ENCODE results near the gene GPD1. TPM values are rescaled to one million over a fixed set of nuclear protein-coding genes. Genes with fewer than 3 reads are reported as not detected.
A peak's percentile ranks its signal among the peaks of the same experiment; 100 is the strongest.
"Not testable (repeated sequence)": the region's sequence is repeated elsewhere in the genome, so short reads cannot be mapped to it uniquely, and the experiment has no call there.

Gene GPD1
- total RNA-seq, 2 experiments from 2014 or later, result 0.41 to 0.47 TPM

- intact Hi-C loops (cut with DNase I, micrococcal nuclease), result loop anchor here in 1 of 2 experiments (2.0 to 10.0 kb wide), 3 partner anchors 86 to 682 kb away; partner anchors contain the start of genes ATF1 and LIMA1
- H3K4me3 ChIP-seq (ENCODE audit: low read length), result no peak overlapping the region
- H3K9me3 Mint-ChIP-seq, result no peaks in the 10 kb centered on the region
- peak overlapping the region; percentile 68 for H3K27ac Mint-ChIP-seq
- peaks cover 36% of the 10 kb centered on the region for H3K4me1 Mint-ChIP-seq (ENCODE audit: low read depth)
- no peaks in the 10 kb centered on the region for H3K9me3 ChIP-seq (ENCODE audit: control insufficient read depth in 1 of 2, insufficient read depth in 1 of 2, low read length in 2 of 2)
- ChIA-PET POLR2A (interaction anchor here (0.7 to 1.1 kb wide), 2 partner anchors 24 to 29 kb away, joined by 3 to 4 read pairs; partner anchors contain the start of gene COX14), CTCF (interaction anchor here (0.6 to 4.5 kb wide), 3 partner anchors 27 to 74 kb away, joined by 3 to 83 read pairs (median 3); partner anchors contain the start of gene COX14)
- ATAC-seq (ENCODE audit: poor library complexity), result no peak
- peak overlapping the region; percentile 80 for H3K4me3 Mint-ChIP-seq
- H3K4me1 ChIP-seq (ENCODE audit: insufficient read depth, low read length), result peaks cover 21% of the 10 kb centered on the region
- no peak for TF ChIP-seq CTCF (IDR thresholded peaks at IDR 0.05)
- H3K36me3 ChIP-seq (ENCODE audit: insufficient read depth, low read length), result peaks cover 16% of the 10 kb centered on the region
- H3K27me3 ChIP-seq (ENCODE audit: control insufficient read depth in 1 of 2, insufficient read depth in 2 of 2, low read length in 2 of 2), result no peaks in the 10 kb centered on the region
- H3K27me3 Mint-ChIP-seq, result no peaks in the 10 kb centered on the region
- H3K36me3 Mint-ChIP-seq (ENCODE audit: low read depth), result peaks cover 29% of the 10 kb centered on the region
- H3K27ac ChIP-seq (ENCODE audit: low read depth in 1 of 2, low read length in 2 of 2), result peak overlapping the region in 1 of 2 donors; percentile 29
- DNase-seq, result no peak
Observed at GRCh38 chr12:50083301-50083700, 20.5 kb upstream of the GPD1 start.

GRCh38 chr12:50084409-50084774, 19.4 kb upstream of the GPD1 start:
- not testable (repeated sequence) for H3K9me3 Mint-ChIP-seq; H3K9me3 ChIP-seq (ENCODE audit: control insufficient read depth in 1 of 2, insufficient read depth in 1 of 2, low read length in 2 of 2); H3K27me3 Mint-ChIP-seq; H3K27me3 ChIP-seq (ENCODE audit: control insufficient read depth in 1 of 2, insufficient read depth in 2 of 2, low read length in 2 of 2); ATAC-seq (ENCODE audit: poor library complexity); DNase-seq
- Mint-ChIP-seq H3K27ac (peak overlapping the region; percentile 99), H3K36me3 (ENCODE audit: low read depth) (peaks cover 40% of the 10 kb centered on the region), H3K4me3 (peak overlapping the region; percentile 96), H3K4me1 (ENCODE audit: low read depth) (peaks cover 43% of the 10 kb centered on the region)
- peak overlapping the region; percentile 82 to 95 for H3K27ac ChIP-seq (ENCODE audit: low read depth in 1 of 2, low read length in 2 of 2)
- peak overlapping the region; percentile 95 for H3K4me3 ChIP-seq (ENCODE audit: low read length)
- ChIA-PET CTCF (interaction anchor here (0.5 to 4.5 kb wide), 18 partner anchors 8 to 461 kb away, joined by 3 to 83 read pairs (median 4); partner anchors contain the start of genes CERS5, COX14, PRPF40B and RACGAP1), POLR2A (interaction anchor here (0.6 to 4.6 kb wide), 21 partner anchors 12 to 849 kb away, joined by 3 to 127 read pairs (median 4); partner anchors contain the start of genes ATF1, CERS5, COX14 and LIMA1)
- peaks cover 27% of the 10 kb centered on the region for H3K36me3 ChIP-seq (ENCODE audit: insufficient read depth, low read length)
- peaks cover 21% of the 10 kb centered on the region for H3K4me1 ChIP-seq (ENCODE audit: insufficient read depth, low read length)
- intact Hi-C loops (cut with DNase I, micrococcal nuclease), result loop anchor here (2.0 to 10.0 kb wide), 4 partner anchors 26 to 680 kb away; partner anchors contain the start of genes ATF1 (in 1 of the 2) and LIMA1 (in 1 of the 2)

GRCh38 chr12:50084775-50085614, 18.8 kb upstream of the GPD1 start, which contains the start of gene SMARCD1:
SMARCD1 (plus strand) TSS chr12:50085342; CDS start chr12:50085370, 28 bp downstream.
- Histone ChIP-seq H3K27ac (ENCODE audit: low read depth in 1 of 2, low read length in 2 of 2) (peak within 1 kb of the TSS; percentile 82 to 95), H3K4me1 (ENCODE audit: insufficient read depth, low read length) (peaks cover 21% of the 10 kb centered on the region), H3K9me3 (ENCODE audit: control insufficient read depth in 1 of 2, insufficient read depth in 1 of 2, low read length in 2 of 2) (no peaks in the 10 kb centered on the region), H3K4me3 (ENCODE audit: low read length) (peak within 1 kb of the TSS; percentile 95), H3K27me3 (ENCODE audit: control insufficient read depth in 1 of 2, insufficient read depth in 2 of 2, low read length in 2 of 2) (no peaks in the 10 kb centered on the region), H3K36me3 (ENCODE audit: insufficient read depth, low read length) (peaks cover 33% of the 10 kb centered on the region)
- H3K27ac Mint-ChIP-seq, result peak within 1 kb of the TSS; percentile 99
- intact Hi-C loops (cut with DNase I, micrococcal nuclease), result loop anchor here (1.0 to 10.0 kb wide), 5 partner anchors 26 to 680 kb away; partner anchors contain the start of genes ATF1 (in 1 of the 2), LIMA1 (in 1 of the 2) and RACGAP1 (in 1 of the 2)
- DNase-seq, result peak; percentile 70 to 93 (median 84)
- ChIA-PET POLR2A (interaction anchor here (0.6 to 4.6 kb wide), 22 partner anchors 11 to 850 kb away, joined by 3 to 127 read pairs (median 4); partner anchors contain the start of genes ATF1, CERS5, COX14 and LIMA1), CTCF (interaction anchor here (0.5 to 4.5 kb wide), 22 partner anchors 9 to 462 kb away, joined by 3 to 83 read pairs (median 3); partner anchors contain the start of genes CERS5, COX14, PRPF40B and RACGAP1)
- H3K9me3 Mint-ChIP-seq, result no peaks in the 10 kb centered on the region
- TF ChIP-seq CTCF (IDR thresholded peaks at IDR 0.05), result peak; percentile 45
- no peaks in the 10 kb centered on the region for H3K27me3 Mint-ChIP-seq
- ATAC-seq (ENCODE audit: poor library complexity), result peak; percentile 83
- peaks cover 46% of the 10 kb centered on the region for H3K36me3 Mint-ChIP-seq (ENCODE audit: low read depth)
- peaks cover 43% of the 10 kb centered on the region for H3K4me1 Mint-ChIP-seq (ENCODE audit: low read depth)
- peak within 1 kb of the TSS; percentile 96 for H3K4me3 Mint-ChIP-seq

All from CD4-positive, alpha-beta T cell (primary cell).